K562 (cell line): ENCODE results near the gene TFB2M. TPM values are rescaled to one million over a fixed set of nuclear protein-coding genes. Genes with fewer than 3 reads are reported as not detected.

Source experiments
- ATAC-seq: fragments of 200-7000 bp; cut with Tn5 transposase; 3 replicates; pipeline ENCODE4 v1.9.1; 2020; ENCODE audit warnings: moderate library complexity
- BruUV-seq: library from RNA; stranded (reverse); fragments of 400-500 nt; replicated peaks from 2 replicates; lab custom pipeline; 2021; lab: Mats Ljungman, UMichigan
- CTCF ChIA-PET: fragments of 300-600 bp; formaldehyde crosslinking; extraction: SDS; loops from one replicate; lab custom pipeline; 2021; ENCODE audit warnings: low intra/inter-chr PET ratio; lab: Yijun Ruan, JAX
- POLR2A ChIA-PET: fragments of 300-600, 350-650 bp; sonication (Branson Sonifier 250); formaldehyde crosslinking; extraction: SDS; loops from one replicate; lab custom pipeline; 2021; ENCODE audit warnings: antibody characterized with exemption, inconsistent platforms; lab: Yijun Ruan, JAX
- DNase-seq, 4 experiments: peaks; one replicate each; pipeline versions ENCODE4 v3.0.0 to v3.0.0-alpha.2; 2011 to 2018; ENCODE audit warnings: low spot score in 3 of 4, mixed read lengths in 3 of 4; ENCODE audit errors: extremely low read depth in 1 of 4
- FAIRE-seq: peaks from 2 replicates; lab custom pipeline; 2011; peaks lifted over from hg19 to GRCh38; lab: Jason Lieb, UNC
- H2AFZ ChIP-seq: 2 replicates; pipeline ENCODE4 v1.6.0; 2011; ENCODE audit warnings: low read depth, low read length, control low read depth, inconsistent platforms
- H3K27ac ChIP-seq: fragments of 200-600 bp; 3 replicates; pipeline ENCODE4 v1.8.0; 2011; ENCODE audit warnings: low read depth, mild to moderate bottlenecking, control low read depth, inconsistent platforms, low read length, moderate library complexity, mixed read lengths; ENCODE audit errors: extremely low read depth
- H3K27me3 ChIP-seq, 2 experiments: fragments of 300-600 bp in 1 of 2; 2 replicates in 1 of 2; 3 replicates in 1 of 2; pipeline versions ENCODE4 v1.6.0 to v1.8.0; 2011; ENCODE audit warnings: inconsistent platforms in 2 of 2, low read length in 2 of 2, mild to moderate bottlenecking in 1 of 2, mixed read lengths in 1 of 2, moderate library complexity in 1 of 2; ENCODE audit not compliant: control insufficient read depth in 2 of 2, insufficient read depth in 2 of 2
- H3K36me3 ChIP-seq: fragments of 300-600 bp; 3 replicates; pipeline ENCODE4 v1.8.0; 2011; ENCODE audit warnings: mild to moderate bottlenecking, low read length, inconsistent platforms; ENCODE audit not compliant: control insufficient read depth, insufficient read depth
- H3K4me1 ChIP-seq, 2 experiments: fragments of 200-600 bp in 1 of 2; replicated peaks in 1 of 2; 2 replicates in 1 of 2; 3 replicates in 1 of 2; pipeline versions ENCODE4 v1.5.1 to v1.8.0; 2011; ENCODE audit warnings: inconsistent platforms in 2 of 2, low read length in 2 of 2, mild to moderate bottlenecking in 1 of 2, mixed read lengths in 1 of 2, moderate library complexity in 1 of 2; ENCODE audit not compliant: control insufficient read depth in 2 of 2, insufficient read depth in 2 of 2
- H3K4me2 ChIP-seq: 2 replicates; pipeline ENCODE4 v1.6.1; 2011; ENCODE audit warnings: low read length, control low read depth, inconsistent platforms, mixed read lengths; ENCODE audit not compliant: insufficient read depth
- H3K4me3 ChIP-seq: fragments of 200-600 bp; sonication (generic), shearing (Covaris generic); 2 replicates; pipeline ENCODE4 v1.5.1; 2016; ENCODE audit warnings: control low read depth, inconsistent platforms
- H3K79me2 ChIP-seq: fragments of 200-600 bp; 3 replicates; pipeline ENCODE4 v1.8.0; 2011; ENCODE audit warnings: low read length, inconsistent platforms; ENCODE audit not compliant: control insufficient read depth, insufficient read depth
- H3K9ac ChIP-seq, 2 experiments: 2 replicates each; pipeline versions ENCODE4 v1.6.0 to v1.6.1; 2011; ENCODE audit warnings: low read depth in 2 of 2, low read length in 2 of 2, control low read depth in 1 of 2, inconsistent platforms in 1 of 2, mild to moderate bottlenecking in 1 of 2, mixed read lengths in 1 of 2; ENCODE audit not compliant: insufficient read depth in 1 of 2
- H3K9me1 ChIP-seq: one replicate; pipeline ENCODE4 v1.6.0; 2011; ENCODE audit warnings: inconsistent platforms, mild to moderate bottlenecking, low read length, moderate library complexity; ENCODE audit not compliant: control insufficient read depth, insufficient read depth
- H3K9me3 ChIP-seq: replicated peaks from 2 replicates; pipeline ENCODE4 v1.5.1; 2011; ENCODE audit warnings: low read depth, low read length, inconsistent platforms; ENCODE audit not compliant: control insufficient read depth, insufficient read depth
- H4K20me1 ChIP-seq: replicated peaks from 2 replicates; pipeline ENCODE4 v1.6.1; 2011; ENCODE audit warnings: low read length, inconsistent platforms, mixed read lengths; ENCODE audit not compliant: control insufficient read depth, insufficient read depth
- E2F8 ChIP-seq: fragments of 450-650 bp; IDR thresholded peaks from 2 replicates; pipeline ENCODE4 v1.7.1; 2018; ENCODE audit warnings: mild to moderate bottlenecking, low read depth; ENCODE audit not compliant: partially characterized antibody
- SLC30A9 ChIP-seq: fragments of 250-450 bp; sonication (Bioruptor Pico); IDR thresholded peaks from 2 replicates; pipeline ENCODE4 v1.8.0; 2022; ENCODE audit warnings: mild to moderate bottlenecking, moderate library complexity
- ZNF324 ChIP-seq: fragments of 250-450 bp; sonication (Bioruptor Pico); IDR thresholded peaks from 2 replicates; pipeline ENCODE4 v1.4.0; 2020; ENCODE audit warnings: mild to moderate bottlenecking
- ZNF507 ChIP-seq: conservative IDR thresholded peaks from 2 replicates; pipeline ENCODE4 v1.6.1; 2017; ENCODE audit warnings: missing genetic modification characterization, missing compliant biosample characterization
- WGBS: fragments of 100-300 bp; shearing (Covaris generic); methylation state at CpG from one replicate; pipeline ENCODE4 v1.1.6; 2016; ENCODE audit warnings: low coverage, mixed read lengths; ENCODE audit not compliant: insufficient coverage; ENCODE audit errors: missing lambda C conversion rate; 5-methylcytosine and 5-hydroxymethylcytosine counted together
- in situ Hi-C: fragments of 300-500 bp; cut with MboI; formaldehyde crosslinking; loops from 4 replicates; pipeline ENCODE4 v1.15.0; 2018; ENCODE audit warnings: inconsistent platforms, mixed read lengths
- intact Hi-C: fragments of 100-400 bp; cut with micrococcal nuclease; formaldehyde crosslinking; loops from 2 replicates; pipeline ENCODE4 v1.14.2; 2022
- polyA plus RNA-seq, 8 experiments: library from polyadenylated mRNA; depleted of rRNA in 4 of 8; stranded (reverse) in 5 of 8; unstranded in 3 of 8; fragments of >200 nt; fragmentation: Nextera tagmentation in 2 of 8; fragmentation: Illumina TruSeq in 1 of 8; extraction: Ambion mirVana in 2 of 8; extraction: Trizol in 1 of 8; gene quantifications; 2 replicates each; pipeline versions ENCODE4 v1.2.1 to v1.2.3, GENCODE V29; 2011 to 2014; ENCODE audit warnings: inconsistent platforms in 1 of 8, missing spikeins in 1 of 8
- total RNA-seq, 7 experiments: library from RNA; depleted of rRNA in 6 of 7; stranded (reverse); fragments of >200 nt in 6 of 7; fragmentation: Illumina TruSeq in 2 of 7; extraction: Trizol in 2 of 7; gene quantifications; 2 replicates each; pipeline versions ENCODE4 v1.2.1 to v1.2.3, GENCODE V29; 2011 to 2021; ENCODE audit warnings: low replicate concordance in 1 of 7
- TF ChIP-seq, protein P1 (sequence below), 2 experiments: IDR thresholded peaks; 2 replicates each; pipeline ENCODE4 v1.6.1; 2011; ENCODE audit warnings: borderline replicate concordance in 1 of 2, control low read depth in 1 of 2, low read depth in 1 of 2, low read length in 1 of 2, mild to moderate bottlenecking in 1 of 2, mixed read lengths in 1 of 2, moderate library complexity in 1 of 2; ENCODE audit not compliant: insufficient read depth in 1 of 2, insufficient read length in 1 of 2, poor library complexity in 1 of 2, severe bottlenecking in 1 of 2; ENCODE audit errors: extremely low read depth in 1 of 2

Gene TFB2M
- total and polyA plus RNA-seq, 9 of the 15 experiments (the other 6 are each of a cell fraction or from before 2014, with no cell fraction given) = 55.1 to 162 (median 70.6) TPM

GRCh38 chr1:246512635-246513034 is 53.4 kb downstream of the TFB2M start:
- ChIA-PET POLR2A (no interaction called here), CTCF (interaction anchor here (0.6 kb wide), 1 partner anchor 22 kb away, joined by 4 read pairs; no protein-coding TSS in a partner anchor)
- TF ChIP-seq E2F8 = no peak
- TF ChIP-seq, protein P1, sequence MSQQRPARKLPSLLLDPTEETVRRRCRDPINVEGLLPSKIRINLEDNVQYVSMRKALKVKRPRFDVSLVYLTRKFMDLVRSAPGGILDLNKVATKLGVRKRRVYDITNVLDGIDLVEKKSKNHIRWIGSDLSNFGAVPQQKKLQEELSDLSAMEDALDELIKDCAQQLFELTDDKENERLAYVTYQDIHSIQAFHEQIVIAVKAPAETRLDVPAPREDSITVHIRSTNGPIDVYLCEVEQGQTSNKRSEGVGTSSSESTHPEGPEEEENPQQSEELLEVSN (IDR thresholded peaks at IDR 0.05; ENCODE audit: borderline replicate concordance in 1 of 2, extremely low read depth in 1 of 2, insufficient read depth in 1 of 2, insufficient read length in 1 of 2, low read depth in 1 of 2, low read length in 1 of 2, poor library complexity in 1 of 2, severe bottlenecking in 1 of 2) = peak in 1 of 2 experiments; percentile 63
- TF ChIP-seq SLC30A9 (CRISPR knock-in tag) = no peak
- TF ChIP-seq ZNF324 = no peak
- TF ChIP-seq ZNF507 = no peak
- no peaks in the 10 kb centered on the region for H3K9me1 ChIP-seq
- H3K9ac ChIP-seq = no peak overlapping the region
- H2AFZ ChIP-seq = no peak overlapping the region
- no peak for FAIRE-seq
- no peak overlapping the region for H3K4me2 ChIP-seq
- no peaks in the 10 kb centered on the region for H4K20me1 ChIP-seq
- no TSS peak for BruUV-seq
- DNase-seq = no peak
- peaks cover 0 to 13% of the 10 kb centered on the region in 2 experiments; a peak in 1 of 5 replicates for H3K27me3 ChIP-seq
- ATAC-seq = no peak
- no peak overlapping the region for H3K27ac ChIP-seq
- in situ Hi-C loops (no loop called here), intact Hi-C loops (no loop called here)
- H3K9me3 ChIP-seq = peaks cover 30% of the 10 kb centered on the region
- peaks cover under 1 to 21% of the 10 kb centered on the region in 2 experiments; a peak in 3 of 5 replicates for H3K4me1 ChIP-seq
- WGBS = 35% methylated on average over 10 of the region's 10 CpGs
- no peak overlapping the region for H3K4me3 ChIP-seq
- H3K79me2 ChIP-seq = no peaks in the 10 kb centered on the region
- H3K36me3 ChIP-seq = no peaks in the 10 kb centered on the region
